H1 (cell line): Measurements from ENCODE around the gene APBA2. TPM values are rescaled to one million over a fixed set of nuclear protein-coding genes. Genes with fewer than 3 reads are reported as not detected.

ENCODE experiments used
- CTCF ChIA-PET: fragments of 300-600 bp; sonication (Branson Sonifier 250); formaldehyde crosslinking; loops from one replicate; lab custom pipeline; 2021; ENCODE audit not compliant: partially characterized antibody; lab: Charles Lee
- POLR2A ChIA-PET: fragments of 300-600 bp; sonication (Branson Sonifier 250); formaldehyde crosslinking; loops from one replicate; lab custom pipeline; 2021; ENCODE audit warnings: inconsistent platforms; ENCODE audit not compliant: partially characterized antibody; lab: Charles Lee
- DNase-seq, 2 experiments: peaks; one replicate each; pipeline versions ENCODE4 v3.0.0 to v3.0.0-alpha.2; 2010 to 2022; ENCODE audit warnings: low spot score in 2 of 2, low read depth in 1 of 2, mixed read lengths in 1 of 2
- FAIRE-seq: peaks from 2 replicates; lab custom pipeline; 2011; peaks lifted over from hg19 to GRCh38; lab: Jason Lieb, UNC
- H2AFZ ChIP-seq: 2 replicates; pipeline ENCODE4 v1.8.1; 2012; ENCODE audit warnings: low read length, inconsistent platforms
- H2AK5ac ChIP-seq: 2 replicates; pipeline ENCODE4 v1.6.1; 2013; ENCODE audit warnings: low read depth, low read length
- H2BK120ac ChIP-seq: replicated peaks from 2 replicates; pipeline ENCODE3; 2013; ENCODE audit warnings: low read depth, low read length, inconsistent platforms
- H2BK12ac ChIP-seq: 2 replicates; pipeline ENCODE4 v1.6.1; 2013; ENCODE audit warnings: low read depth, low read length
- H2BK15ac ChIP-seq: 2 replicates; pipeline ENCODE4 v1.6.1; 2013; ENCODE audit warnings: low read length
- H2BK20ac ChIP-seq: 2 replicates; pipeline ENCODE4 v1.6.1; 2013; ENCODE audit warnings: low read length
- H2BK5ac ChIP-seq: 2 replicates; pipeline ENCODE4 v1.6.1; 2013; ENCODE audit warnings: low read depth, low read length
- H3K14ac ChIP-seq: 2 replicates; pipeline ENCODE4 v1.6.1; 2013; ENCODE audit warnings: inconsistent platforms; ENCODE audit not compliant: insufficient read length
- H3K18ac ChIP-seq: 2 replicates; pipeline ENCODE4 v1.6.1; 2013; ENCODE audit warnings: low read length; ENCODE audit errors: extremely low read depth
- H3K23ac ChIP-seq: 2 replicates; pipeline ENCODE4 v1.6.1; 2013; ENCODE audit warnings: inconsistent platforms; ENCODE audit not compliant: insufficient read length
- H3K23me2 ChIP-seq: 2 replicates; pipeline ENCODE4 v1.6.1; 2013; ENCODE audit warnings: low read depth, low read length
- H3K27ac ChIP-seq: 2 replicates; pipeline ENCODE4 v1.6.1; 2011; ENCODE audit warnings: low read depth, low read length, inconsistent platforms
- H3K27me3 ChIP-seq, 4 experiments: replicated peaks in 1 of 4; 1 replicate in 1 of 4; 2 replicates in 3 of 4; pipeline versions ENCODE4 v1.6.1 to v1.8.1; 2011 to 2013; ENCODE audit warnings: low read length in 3 of 4, mild to moderate bottlenecking in 3 of 4, inconsistent platforms in 2 of 4, mixed read lengths in 2 of 4, moderate library complexity in 1 of 4; ENCODE audit not compliant: control insufficient read depth in 3 of 4, insufficient read depth in 3 of 4; ENCODE audit errors: extremely low read depth in 1 of 4
- H3K36me3 ChIP-seq, 4 experiments: 2 replicates each; pipeline versions ENCODE4 v1.6.1 to v1.8.1; 2011 to 2013; ENCODE audit warnings: mild to moderate bottlenecking in 4 of 4, low read length in 3 of 4, moderate library complexity in 2 of 4, control low read depth in 1 of 4, inconsistent platforms in 1 of 4; ENCODE audit not compliant: insufficient read depth in 4 of 4, control insufficient read depth in 2 of 4
- H3K4ac ChIP-seq: replicated peaks from 2 replicates; pipeline ENCODE3; 2013; ENCODE audit warnings: low read length, low read depth, mixed read lengths, inconsistent platforms; ENCODE audit not compliant: insufficient read length
- H3K4me1 ChIP-seq, 4 experiments: replicated peaks in 1 of 4; 1 replicate in 1 of 4; 2 replicates in 3 of 4; pipeline versions ENCODE4 v1.6.1 to v1.8.1; 2011 to 2013; ENCODE audit warnings: low read length in 3 of 4, inconsistent platforms in 2 of 4, mixed read lengths in 1 of 4; ENCODE audit not compliant: insufficient read depth in 4 of 4, control insufficient read depth in 3 of 4
- H3K4me2 ChIP-seq, 2 experiments: 2 replicates each; pipeline versions ENCODE4 v1.6.1 to v1.8.1; 2011 to 2013; ENCODE audit warnings: low read depth in 2 of 2, low read length in 2 of 2, control low read depth in 1 of 2, inconsistent platforms in 1 of 2, mild to moderate bottlenecking in 1 of 2; ENCODE audit not compliant: insufficient read depth in 1 of 2
- H3K4me3 ChIP-seq, 4 experiments: fragments of 200-600, 300-600 bp in 1 of 4; sonication (generic), shearing (Covaris generic), sonication (Bioruptor Twin) in 1 of 4; 2 replicates each; pipeline versions ENCODE4 v1.5.1 to v1.8.1; 2011 to 2016; ENCODE audit warnings: low read length in 4 of 4, low read depth in 3 of 4, control low read depth in 2 of 4, inconsistent platforms in 2 of 4, mild to moderate bottlenecking in 2 of 4, mixed read lengths in 1 of 4, moderate library complexity in 1 of 4; ENCODE audit not compliant: insufficient read depth in 2 of 4; ENCODE audit errors: extremely low read depth in 1 of 4
- H3K56ac ChIP-seq: replicated peaks from 2 replicates; pipeline ENCODE3; 2013; ENCODE audit warnings: low read depth, mild to moderate bottlenecking, mixed read lengths, low read length, inconsistent platforms; ENCODE audit not compliant: insufficient read length
- H3K79me1 ChIP-seq: 2 replicates; pipeline ENCODE4 v1.6.1; 2013; ENCODE audit warnings: low read depth, low read length, control low read depth
- H3K79me2 ChIP-seq, 2 experiments: 2 replicates each; pipeline versions ENCODE4 v1.6.1 to v1.8.1; 2012 to 2013; ENCODE audit warnings: low read length in 2 of 2, mild to moderate bottlenecking in 2 of 2, inconsistent platforms in 1 of 2; ENCODE audit not compliant: insufficient read depth in 2 of 2, control insufficient read depth in 1 of 2
- H3K9ac ChIP-seq, 4 experiments: replicated peaks in 1 of 4; 1 replicate in 1 of 4; 2 replicates in 3 of 4; pipeline versions ENCODE4 v1.6.1 to v1.8.1; 2011 to 2013; ENCODE audit warnings: low read depth in 3 of 4, low read length in 3 of 4, control low read depth in 2 of 4, mild to moderate bottlenecking in 2 of 4, moderate library complexity in 2 of 4, inconsistent platforms in 1 of 4; ENCODE audit errors: extremely low read depth in 1 of 4
- H3K9me3 ChIP-seq, 2 experiments: 2 replicates each; pipeline versions ENCODE4 v1.6.1 to v1.8.1; 2012 to 2013; ENCODE audit warnings: mild to moderate bottlenecking in 2 of 2, moderate library complexity in 2 of 2, control low read depth in 1 of 2, inconsistent platforms in 1 of 2, low read depth in 1 of 2, low read length in 1 of 2, mixed read lengths in 1 of 2; ENCODE audit not compliant: insufficient read depth in 2 of 2
- H4K20me1 ChIP-seq, 2 experiments: replicated peaks in 1 of 2; 2 replicates each; pipeline versions ENCODE3 to v1.8.1; 2011 to 2013; ENCODE audit warnings: inconsistent platforms in 2 of 2, low read length in 2 of 2, mild to moderate bottlenecking in 1 of 2; ENCODE audit not compliant: insufficient read depth in 2 of 2, control insufficient read depth in 1 of 2
- H4K5ac ChIP-seq: 2 replicates; pipeline ENCODE4 v1.6.1; 2013; ENCODE audit warnings: low read length, low read depth, mixed read lengths, inconsistent platforms; ENCODE audit not compliant: insufficient read length
- H4K8ac ChIP-seq: 2 replicates; pipeline ENCODE4 v1.8.0; 2013; ENCODE audit warnings: mild to moderate bottlenecking, moderate library complexity, low read length, inconsistent platforms; ENCODE audit not compliant: insufficient read depth; ENCODE audit errors: extremely low read depth
- H4K91ac ChIP-seq: replicated peaks from 2 replicates; pipeline ENCODE3; 2013; ENCODE audit warnings: low read length, mixed read lengths, inconsistent platforms; ENCODE audit not compliant: insufficient read length
- SIN3A ChIP-seq, 2 experiments: IDR thresholded peaks in 1 of 2; conservative IDR thresholded peaks in 1 of 2; 2 replicates each; pipeline ENCODE4 v1.6.1; 2011 to 2012; ENCODE audit warnings: low read length in 2 of 2, improper control_type of control experiment in 1 of 2, low read depth in 1 of 2, mild to moderate bottlenecking in 1 of 2
- WGBS, 2 experiments: shearing (Covaris generic) in 1 of 2; methylation state at CpG; one replicate each; pipeline versions ENCODE4 v1.1.6 to v1.1.7; 2013 to 2015; ENCODE audit warnings: low lambda C conversion rate in 2 of 2, mixed read lengths in 2 of 2, inconsistent platforms in 1 of 2, low coverage in 1 of 2, missing lambda C conversion rate in 1 of 2; ENCODE audit not compliant: insufficient replicate concordance in 2 of 2, insufficient coverage in 1 of 2, insufficient read length in 1 of 2; ENCODE audit errors: extremely low coverage in 1 of 2, missing lambda C conversion rate in 1 of 2; 5-methylcytosine and 5-hydroxymethylcytosine counted together
- polyA plus RNA-seq, 7 experiments: library from polyadenylated mRNA; depleted of rRNA in 3 of 7; stranded (reverse) in 5 of 7; unstranded in 2 of 7; fragments of >200 nt in 5 of 7; fragments of 200-250 nt in 2 of 7; gene quantifications; 1 replicate in 5 of 7; 2 replicates in 1 of 7; 4 replicates in 1 of 7; pipeline versions ENCODE4 v1.2.1 to v1.2.3, GENCODE V29; 2011 to 2013; ENCODE audit warnings: missing spikeins in 2 of 7, mixed read lengths in 2 of 7
- total RNA-seq: library from RNA; stranded (reverse); fragmentation: NEBNext Ultra II Directional; extraction: Animal tissue kit (Norgen Biotek cat#: 25700); gene quantifications from 2 replicates; pipeline ENCODE4 v1.2.1, GENCODE V29; 2021

APBA2 gene
- total and polyA plus RNA-seq, 2 of the 8 experiments (the other 6 are each of a cell fraction or from before 2014, with no cell fraction given): 15.5 to 19.0 TPM

DNA sequence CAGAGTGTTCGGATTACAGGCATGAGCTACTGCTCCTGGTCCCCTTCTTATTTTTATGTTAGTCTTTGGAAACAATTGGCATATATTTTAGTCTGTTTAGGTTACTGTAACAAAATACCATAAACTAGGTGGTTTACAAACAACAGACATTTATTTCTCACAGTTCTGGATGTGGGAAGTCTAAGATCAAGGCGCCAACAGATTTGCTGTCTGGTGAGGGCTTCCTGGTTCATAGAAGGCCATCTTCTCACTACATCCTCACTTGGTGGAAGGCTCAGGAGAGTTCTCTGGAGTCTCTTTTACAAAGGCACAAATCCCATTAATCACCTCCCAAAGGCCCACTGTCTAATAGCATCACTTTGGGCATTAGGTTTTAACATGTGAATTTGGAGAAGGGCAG lies 101.0 kb downstream of the APBA2 start:
- TF ChIP-seq SIN3A (conservative IDR thresholded peaks at IDR 0.05 in 1 of 2, IDR thresholded peaks at IDR 0.05 in 1 of 2; ENCODE audit: low read depth in 1 of 2, low read length in 2 of 2): no peak
- H2AK5ac ChIP-seq: no peak overlapping the region
- H3K56ac ChIP-seq: no peak overlapping the region
- WGBS, 2 experiments: 93% methylated on average over 2 of the region's 2 CpGs; no CpG with 5 or more reads in 1 of the 2 experiments
- peaks cover 2 to 6% (median 5%) of the 10 kb centered on the region in 4 experiments; a peak in 6 of 7 replicates for H3K4me1 ChIP-seq
- no peak overlapping the region for H3K27ac ChIP-seq
- no peaks in the 10 kb centered on the region for H3K23me2 ChIP-seq
- H3K79me2 ChIP-seq: no peaks in the 10 kb centered on the region
- H2AFZ ChIP-seq: no peak overlapping the region
- no peak overlapping the region for H3K4me3 ChIP-seq
- ChIA-PET POLR2A (no interaction called here), CTCF (interaction anchor here (1.5 to 9.4 kb wide), 6 partner anchors 7 to 117 kb away, joined by 5 to 88 read pairs (median 14); no protein-coding TSS in a partner anchor)
- H2BK120ac ChIP-seq: no peak overlapping the region
- H4K5ac ChIP-seq: no peak overlapping the region
- no peak overlapping the region for H2BK12ac ChIP-seq
- no peak overlapping the region for H3K4me2 ChIP-seq
- no peak overlapping the region for H3K9ac ChIP-seq
- H3K23ac ChIP-seq: no peak overlapping the region
- H2BK20ac ChIP-seq: no peak overlapping the region
- H3K4ac ChIP-seq: no peak overlapping the region
- peaks cover 0 to 3% of the 10 kb centered on the region in 2 experiments for H4K20me1 ChIP-seq
- no peak overlapping the region for H2BK5ac ChIP-seq
- H3K14ac ChIP-seq: no peak overlapping the region
- H4K8ac ChIP-seq: no peak overlapping the region
- no peaks in the 10 kb centered on the region for H3K9me3 ChIP-seq
- FAIRE-seq (no peak), DNase-seq (no peak)
- no peaks in the 10 kb centered on the region; a peak in 1 of 7 replicates for H3K27me3 ChIP-seq
- no peaks in the 10 kb centered on the region for H3K36me3 ChIP-seq
- H4K91ac ChIP-seq: no peak overlapping the region
- H3K18ac ChIP-seq: no peak overlapping the region
- H3K79me1 ChIP-seq: no peaks in the 10 kb centered on the region
- H2BK15ac ChIP-seq: no peak overlapping the region
